Measurements from ENCODE around the gene RASL10B. TPM values are rescaled to one million over a fixed set of nuclear protein-coding genes. Genes with fewer than 3 reads are reported as not detected.

The RASL10B gene
- polyA plus RNA-seq, 1 donor (not counting 4 experiments of a cell fraction or from before 2014, with no cell fraction given), result 0.07 TPM

DNA sequence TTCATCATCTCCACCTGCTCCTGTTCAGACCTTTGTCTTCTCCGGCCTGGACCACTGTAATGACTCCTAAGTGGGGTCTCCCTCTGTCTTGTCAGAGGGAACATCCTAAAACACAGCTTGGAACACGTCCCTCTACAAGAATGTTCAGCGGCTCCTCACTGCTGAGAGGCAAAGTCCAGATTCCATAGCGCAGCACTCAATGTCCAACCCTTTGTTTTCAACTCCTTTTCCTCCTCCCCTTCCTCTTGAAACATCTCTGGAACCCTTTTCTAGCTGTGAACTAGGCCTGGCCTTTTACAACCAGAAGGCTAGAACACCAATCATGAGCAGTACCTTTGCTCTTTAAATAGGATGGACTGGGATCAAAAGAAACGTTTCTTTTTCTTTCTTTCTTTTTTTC lies 30.2 kb downstream of the RASL10B start:
- no peak overlapping the region for H3K27ac ChIP-seq (ENCODE audit: control insufficient read depth, insufficient read depth, low read length)
- no peak overlapping the region for H3K4me3 ChIP-seq (ENCODE audit: control insufficient read depth in 2 of 3, extremely low read depth in 1 of 3, insufficient read depth in 2 of 3, low read depth in 1 of 3, low read length in 3 of 3)
- H3K36me3 ChIP-seq (ENCODE audit: control insufficient read depth in 2 of 2, extremely low read depth in 1 of 2, insufficient read depth in 2 of 2, low read length in 2 of 2), result no peaks in the 10 kb centered on the region
- DNase-seq (ENCODE audit: low read depth, low spot score) (no peak), FAIRE-seq (no peak)
- H4K20me1 ChIP-seq (ENCODE audit: control insufficient read depth, extremely low read depth, insufficient read depth, low read length), result no peaks in the 10 kb centered on the region
- H2AFZ ChIP-seq (ENCODE audit: control insufficient read depth, low read length), result no peak overlapping the region
- H3K9me3 ChIP-seq (ENCODE audit: control insufficient read depth, low read depth, low read length), result no peaks in the 10 kb centered on the region
- peaks cover 6% of the 10 kb centered on the region for H3K4me1 ChIP-seq (ENCODE audit: control insufficient read depth, extremely low read depth, insufficient read depth, low read length)
- H3K4me2 ChIP-seq (ENCODE audit: control insufficient read depth, extremely low read depth, insufficient read depth, low read depth, low read length), result no peak overlapping the region
- H3K9ac ChIP-seq (ENCODE audit: control insufficient read depth, extremely low read depth, insufficient read depth, low read length), result no peak overlapping the region
- TF ChIP-seq EZH2 (IDR thresholded peaks at IDR 0.05; ENCODE audit: low read length), result no peak
- TF ChIP-seq, protein P1, sequence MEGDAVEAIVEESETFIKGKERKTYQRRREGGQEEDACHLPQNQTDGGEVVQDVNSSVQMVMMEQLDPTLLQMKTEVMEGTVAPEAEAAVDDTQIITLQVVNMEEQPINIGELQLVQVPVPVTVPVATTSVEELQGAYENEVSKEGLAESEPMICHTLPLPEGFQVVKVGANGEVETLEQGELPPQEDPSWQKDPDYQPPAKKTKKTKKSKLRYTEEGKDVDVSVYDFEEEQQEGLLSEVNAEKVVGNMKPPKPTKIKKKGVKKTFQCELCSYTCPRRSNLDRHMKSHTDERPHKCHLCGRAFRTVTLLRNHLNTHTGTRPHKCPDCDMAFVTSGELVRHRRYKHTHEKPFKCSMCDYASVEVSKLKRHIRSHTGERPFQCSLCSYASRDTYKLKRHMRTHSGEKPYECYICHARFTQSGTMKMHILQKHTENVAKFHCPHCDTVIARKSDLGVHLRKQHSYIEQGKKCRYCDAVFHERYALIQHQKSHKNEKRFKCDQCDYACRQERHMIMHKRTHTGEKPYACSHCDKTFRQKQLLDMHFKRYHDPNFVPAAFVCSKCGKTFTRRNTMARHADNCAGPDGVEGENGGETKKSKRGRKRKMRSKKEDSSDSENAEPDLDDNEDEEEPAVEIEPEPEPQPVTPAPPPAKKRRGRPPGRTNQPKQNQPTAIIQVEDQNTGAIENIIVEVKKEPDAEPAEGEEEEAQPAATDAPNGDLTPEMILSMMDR (optimal IDR thresholded peaks at IDR 0.05 in 1 of 3, IDR thresholded peaks at IDR 0.05 in 1 of 3, conservative IDR thresholded peaks at IDR 0.05 in 1 of 3; ENCODE audit: extremely low read depth in 1 of 3, insufficient read depth in 2 of 3, low read length in 3 of 3), result no peak
- dilution Hi-C loops (cut with MboI; ENCODE audit: extremely low pct_ligation_motif_present, low sequenced_read_pairs), result no loop called here
- no peaks in the 10 kb centered on the region for H3K79me2 ChIP-seq (ENCODE audit: control insufficient read depth, insufficient read depth, low read length)
- H3K9me1 ChIP-seq (ENCODE audit: control insufficient read depth, extremely low read depth, insufficient read depth, low read length), result no peaks in the 10 kb centered on the region
- no peaks in the 10 kb centered on the region for H3K27me3 ChIP-seq (ENCODE audit: control insufficient read depth, extremely low read depth, insufficient read depth, low read length)

DNA sequence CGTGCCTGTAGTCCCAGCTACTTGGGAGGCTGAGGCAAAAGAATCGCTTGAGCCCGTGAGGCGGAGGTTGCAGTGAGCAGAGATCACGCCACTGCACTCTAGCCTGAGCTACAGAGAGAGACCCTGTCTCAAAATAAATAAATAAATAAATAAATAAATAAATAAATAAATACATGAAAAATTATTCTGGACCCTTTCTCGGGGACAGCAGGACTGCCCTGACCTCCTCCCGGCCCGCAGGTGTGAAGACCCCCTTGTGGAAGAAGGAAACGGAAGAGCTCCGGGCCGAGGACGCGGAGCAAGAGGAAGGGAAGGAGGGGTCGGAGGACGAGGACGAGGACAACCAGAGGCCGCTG lies 32.3 kb downstream of the RASL10B start:
- Histone ChIP-seq H3K4me1 (ENCODE audit: control insufficient read depth, extremely low read depth, insufficient read depth, low read length) (peaks cover 6% of the 10 kb centered on the region), H3K4me3 (ENCODE audit: control insufficient read depth in 2 of 3, extremely low read depth in 1 of 3, insufficient read depth in 2 of 3, low read depth in 1 of 3, low read length in 3 of 3) (peak overlapping the region; percentile 30 to 51 (median 48)), H3K27me3 (ENCODE audit: control insufficient read depth, extremely low read depth, insufficient read depth, low read length) (no peaks in the 10 kb centered on the region), H3K9me1 (ENCODE audit: control insufficient read depth, extremely low read depth, insufficient read depth, low read length) (no peaks in the 10 kb centered on the region), H3K36me3 (ENCODE audit: control insufficient read depth in 2 of 2, extremely low read depth in 1 of 2, insufficient read depth in 2 of 2, low read length in 2 of 2) (no peaks in the 10 kb centered on the region), H4K20me1 (ENCODE audit: control insufficient read depth, extremely low read depth, insufficient read depth, low read length) (no peaks in the 10 kb centered on the region), H3K4me2 (ENCODE audit: control insufficient read depth, extremely low read depth, insufficient read depth, low read depth, low read length) (peak overlapping the region; percentile 89), H3K79me2 (ENCODE audit: control insufficient read depth, insufficient read depth, low read length) (no peaks in the 10 kb centered on the region), H3K9ac (ENCODE audit: control insufficient read depth, extremely low read depth, insufficient read depth, low read length) (peak overlapping the region; percentile 22), H3K27ac (ENCODE audit: control insufficient read depth, insufficient read depth, low read length) (no peak overlapping the region), H3K9me3 (ENCODE audit: control insufficient read depth, low read depth, low read length) (no peaks in the 10 kb centered on the region), H2AFZ (ENCODE audit: control insufficient read depth, low read length) (peak overlapping the region; percentile 80)
- DNase-seq (ENCODE audit: low read depth, low spot score), result no peak
- no peak for TF ChIP-seq EZH2 (IDR thresholded peaks at IDR 0.05; ENCODE audit: low read length)
- TF ChIP-seq, protein P1 (optimal IDR thresholded peaks at IDR 0.05 in 1 of 3, IDR thresholded peaks at IDR 0.05 in 1 of 3, conservative IDR thresholded peaks at IDR 0.05 in 1 of 3; ENCODE audit: extremely low read depth in 1 of 3, insufficient read depth in 2 of 3, low read length in 3 of 3), result no peak
- dilution Hi-C loops (cut with MboI; ENCODE audit: extremely low pct_ligation_motif_present, low sequenced_read_pairs), result no loop called here
- no peak for FAIRE-seq

All from keratinocyte (primary cell).